GM23248 (cell line): ENCODE results near the gene BAZ1B.

Experiments
- EZH2 ChIP-seq: fragments of 200-600 bp; sonication (generic); IDR thresholded peaks from 2 replicates; pipeline ENCODE4 v1.6.1; 2018; ENCODE audit warnings: antibody characterized with exemption, mild to moderate bottlenecking; ENCODE audit not compliant: insufficient read depth, poor library complexity, severe bottlenecking
- EZH2phosphoT487 ChIP-seq: fragments of 200-600 bp; sonication (generic); IDR thresholded peaks from 2 replicates; pipeline ENCODE4 v1.6.1; 2018; ENCODE audit warnings: antibody characterized with exemption, moderate library complexity, mild to moderate bottlenecking, low read depth; ENCODE audit not compliant: insufficient read depth

GRCh38 chr7:73496626-73497025 is 25.5 kb downstream of the BAZ1B start:
- no peak for TF ChIP-seq EZH2
- no peak for TF ChIP-seq EZH2phosphoT487
